Measurements from ENCODE around the gene CDH24.

CDH24 gene

GRCh38 chr14:23069413-23069806 is 12.1 kb upstream of the CDH24 start:
- no peak overlapping the region for H3K4me3 ChIP-seq (replicated peaks in 1 of 2; ENCODE audit: low read depth in 2 of 2, low read length in 2 of 2)
- TF ChIP-seq CTCF (IDR thresholded peaks at IDR 0.05; ENCODE audit: low read depth, low read length), result no peak
- no peak for DNase-seq (ENCODE audit: low read depth in 2 of 2)

- peak overlapping the region in 1 of 2 donors; percentile 9 for H3K4me3 ChIP-seq (replicated peaks in 1 of 2; ENCODE audit: low read depth in 2 of 2, low read length in 2 of 2)
- peak; percentile 95 for DNase-seq (ENCODE audit: low read depth in 2 of 2)
- peak; percentile 98 for TF ChIP-seq CTCF (IDR thresholded peaks at IDR 0.05; ENCODE audit: low read depth, low read length)
These were observed 11.6 kb upstream of the CDH24 start for GRCh38 chr14:23068789-23069412.

DNA sequence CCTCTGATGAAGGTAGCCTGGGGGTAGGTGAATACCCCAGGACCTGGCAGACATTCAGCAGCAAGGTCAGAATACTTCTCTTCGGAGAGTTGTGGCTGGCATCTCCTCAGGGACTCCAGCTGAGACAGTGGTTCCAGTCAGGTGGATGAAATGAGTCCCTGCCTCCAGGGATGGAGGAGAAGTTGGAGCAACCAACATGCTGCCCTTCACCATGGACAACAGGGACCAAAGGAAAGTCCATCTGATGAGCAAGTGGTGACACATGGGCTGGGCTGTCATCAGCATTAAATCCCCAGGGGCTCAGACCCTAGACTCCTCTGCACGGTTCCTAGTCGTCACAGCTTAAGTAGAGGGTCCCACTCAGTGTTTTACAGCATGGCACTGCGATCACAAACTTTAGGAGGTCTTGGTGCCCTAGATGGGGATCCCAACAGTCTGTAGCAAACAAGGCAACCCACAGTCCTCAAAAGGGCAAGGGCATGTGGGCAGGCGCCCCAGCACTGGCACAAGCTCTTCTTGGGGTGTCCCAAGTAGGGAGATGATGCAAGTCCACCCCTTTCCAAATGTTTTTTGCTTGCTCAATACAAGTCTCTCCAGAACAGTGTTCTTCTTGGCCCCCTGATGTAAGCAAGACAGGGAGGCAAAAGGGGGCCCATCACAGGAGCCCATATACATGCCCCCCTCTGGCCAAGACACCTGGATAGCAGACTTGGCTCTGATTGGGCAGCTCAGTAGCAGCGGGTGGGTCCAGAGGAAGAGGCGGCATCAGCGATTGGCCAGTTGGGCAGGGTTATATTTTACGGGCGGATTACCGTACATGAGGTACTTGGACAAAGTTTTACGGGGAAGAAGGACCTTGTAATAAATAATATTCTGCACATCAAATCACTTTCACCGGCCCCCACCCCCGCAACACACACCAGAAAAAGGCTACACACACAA is 10.8 kb upstream of the CDH24 start:
- H3K4me3 ChIP-seq (replicated peaks in 1 of 2; ENCODE audit: low read depth in 2 of 2, low read length in 2 of 2), result peak overlapping the region in 1 of 2 donors; percentile 9
- TF ChIP-seq CTCF (IDR thresholded peaks at IDR 0.05; ENCODE audit: low read depth, low read length), result no peak
- DNase-seq (ENCODE audit: low read depth in 2 of 2), result no peak

- no peak overlapping the region for H3K4me3 ChIP-seq (replicated peaks in 1 of 2; ENCODE audit: low read depth in 2 of 2, low read length in 2 of 2)
- DNase-seq (ENCODE audit: low read depth in 2 of 2), result no peak
- no peak for TF ChIP-seq CTCF (IDR thresholded peaks at IDR 0.05; ENCODE audit: low read depth, low read length)
These were observed 9.8 kb upstream of the CDH24 start for GRCh38 chr14:23066855-23067744.

DNA sequence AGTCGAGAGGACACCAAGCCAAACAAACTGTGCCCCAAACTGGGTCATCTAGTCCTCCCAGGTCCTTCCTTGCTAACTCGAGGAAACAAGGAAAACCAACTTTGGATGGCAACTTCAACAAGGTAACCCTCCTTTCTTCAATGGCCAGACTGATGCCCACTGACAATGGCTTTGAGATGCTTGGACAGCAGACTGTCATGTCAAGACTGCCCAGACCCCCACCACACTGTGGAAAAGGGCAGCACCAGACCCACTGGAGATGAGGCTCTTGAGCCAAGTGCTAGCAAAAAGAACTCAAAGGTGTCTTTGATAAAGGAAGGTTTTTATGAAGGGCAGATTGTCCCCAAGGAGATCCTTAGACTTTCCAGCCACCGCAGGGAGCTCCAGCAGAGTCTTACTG is 9.0 kb upstream of the CDH24 start:
- no peak overlapping the region for H3K4me3 ChIP-seq (replicated peaks in 1 of 2; ENCODE audit: low read depth in 2 of 2, low read length in 2 of 2)
- no peak for TF ChIP-seq CTCF (IDR thresholded peaks at IDR 0.05; ENCODE audit: low read depth, low read length)
- DNase-seq (ENCODE audit: low read depth in 2 of 2), result no peak

DNA sequence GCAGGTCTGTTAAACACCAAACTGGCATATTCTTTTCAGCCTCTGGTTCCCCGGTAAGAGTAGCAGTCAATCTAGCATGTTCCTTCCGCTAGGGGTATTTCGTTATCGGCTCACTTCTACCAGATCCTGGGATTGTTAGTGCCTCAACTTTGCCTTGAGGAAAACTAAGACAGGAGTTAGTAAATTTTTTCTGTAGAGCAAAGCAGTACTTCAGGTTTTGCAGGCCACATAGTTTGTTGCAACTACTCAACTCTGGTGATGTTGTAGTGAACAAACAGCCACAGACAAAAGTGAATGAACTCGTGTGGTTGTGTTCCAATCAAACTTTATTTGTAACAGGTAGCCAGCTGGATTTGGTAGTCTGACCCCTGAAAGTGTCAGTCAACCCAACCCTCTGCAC is 6.3 kb upstream of the CDH24 start:
- no peak for TF ChIP-seq CTCF (IDR thresholded peaks at IDR 0.05; ENCODE audit: low read depth, low read length)
- no peak for DNase-seq (ENCODE audit: low read depth in 2 of 2)
- no peak overlapping the region for H3K4me3 ChIP-seq (replicated peaks in 1 of 2; ENCODE audit: low read depth in 2 of 2, low read length in 2 of 2)

Data from cardiac fibroblast (primary cell).